T-helper 17 cell (primary cell): ENCODE data around the gene VAC14. TPM values are rescaled to one million over a fixed set of nuclear protein-coding genes. Genes with fewer than 3 reads are reported as not detected.
A peak's percentile ranks its signal among the peaks of the same experiment; 100 is the strongest.

Source experiments
- ATAC-seq: fragments of 150-1000 bp; cut with Tn5 transposase; 2 replicates; pipeline ENCODE4 v1.10.0; 2021; ENCODE audit warnings: mild to moderate bottlenecking, moderate library complexity
- DNase-seq, 3 donors: peaks; one replicate each; pipeline versions ENCODE4 v3.0.0 to v3.0.0-alpha.2; 2020 to 2021
- H3K9me3 ChIP-seq: one replicate; pipeline ENCODE4 v1.7.0; 2013; ENCODE audit warnings: low read length, mild to moderate bottlenecking; ENCODE audit not compliant: control insufficient read depth, poor library complexity, severe bottlenecking
- H3K27ac Mint-ChIP-seq: one replicate; pipeline ENCODE4 v1.8.0; 2022; ENCODE audit warnings: mild to moderate bottlenecking, moderate library complexity, mixed read lengths
- H3K27me3 Mint-ChIP-seq: one replicate; pipeline ENCODE4 v1.8.0; 2022; ENCODE audit warnings: mixed read lengths
- H3K36me3 Mint-ChIP-seq: one replicate; pipeline ENCODE4 v1.8.0; 2022; ENCODE audit warnings: low read depth, mixed read lengths
- H3K4me1 Mint-ChIP-seq: one replicate; pipeline ENCODE4 v1.8.0; 2022; ENCODE audit warnings: mild to moderate bottlenecking, mixed read lengths
- H3K4me3 Mint-ChIP-seq: one replicate; pipeline ENCODE4 v1.8.0; 2022; ENCODE audit warnings: mild to moderate bottlenecking, moderate library complexity, mixed read lengths
- total RNA-seq, 4 donors: library from RNA in 2 of 4; stranded (reverse) in 2 of 4; gene quantifications; one replicate each; pipeline ENCODE4 v1.2.3 and lab custom pipeline; 2022 to 2026

VAC14 gene
- total RNA-seq, 2 donors from 2014 or later: 36.7 to 38.4 TPM

DNA sequence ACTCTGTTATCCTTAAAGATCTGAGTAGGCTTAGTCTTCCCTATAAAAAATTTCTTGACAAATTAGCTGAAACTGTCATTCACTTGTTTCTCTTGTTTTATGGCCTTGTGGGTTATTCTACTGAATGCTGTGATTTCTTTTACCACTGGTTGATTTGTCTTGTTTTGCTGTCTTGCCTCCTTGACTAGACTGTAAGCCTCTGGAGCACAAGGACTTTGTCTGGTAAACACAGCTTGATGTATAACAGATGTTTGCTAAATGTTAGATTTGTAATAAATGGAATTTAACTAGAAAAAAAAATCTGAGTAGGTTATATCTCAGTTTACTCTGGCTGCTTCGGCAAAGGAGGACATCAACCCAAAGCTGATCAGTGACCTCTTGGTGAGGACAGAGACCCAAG is 21.6 kb downstream of the VAC14 start:
- Mint-ChIP-seq H3K4me1 (no peaks in the 10 kb centered on the region), H3K36me3 (peaks cover 18% of the 10 kb centered on the region), H3K27me3 (no peaks in the 10 kb centered on the region), H3K4me3 (no peak overlapping the region), H3K27ac (no peak overlapping the region)
- no peak for DNase-seq
- no peak for ATAC-seq
- H3K9me3 ChIP-seq: no peaks in the 10 kb centered on the region

DNA sequence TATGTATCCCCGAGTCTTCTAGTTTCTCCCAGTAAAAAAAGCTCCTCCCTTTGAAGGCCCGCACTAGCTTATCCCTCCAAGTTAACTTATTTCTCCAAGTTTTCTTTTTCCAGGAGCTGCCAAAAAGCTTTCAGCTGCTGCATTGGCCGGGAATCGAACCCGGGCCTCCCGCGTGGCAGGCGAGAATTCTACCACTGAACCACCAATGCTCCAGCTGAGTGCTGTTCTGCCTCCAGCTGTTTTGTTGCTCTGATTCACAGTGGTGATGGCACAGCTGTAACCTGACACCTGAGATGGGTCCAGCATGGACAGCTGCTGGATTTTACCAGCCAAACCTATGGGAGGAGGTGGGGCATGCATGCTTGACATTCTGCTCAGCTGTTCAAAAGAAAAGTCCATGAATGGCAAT is 22.1 kb downstream of the VAC14 start:
- no peaks in the 10 kb centered on the region for H3K9me3 ChIP-seq
- Mint-ChIP-seq H3K4me3 (no peak overlapping the region), H3K4me1 (no peaks in the 10 kb centered on the region), H3K27me3 (no peaks in the 10 kb centered on the region), H3K27ac (no peak overlapping the region), H3K36me3 (peaks cover 16% of the 10 kb centered on the region)
- DNase-seq (no peak), ATAC-seq (no peak)

DNA sequence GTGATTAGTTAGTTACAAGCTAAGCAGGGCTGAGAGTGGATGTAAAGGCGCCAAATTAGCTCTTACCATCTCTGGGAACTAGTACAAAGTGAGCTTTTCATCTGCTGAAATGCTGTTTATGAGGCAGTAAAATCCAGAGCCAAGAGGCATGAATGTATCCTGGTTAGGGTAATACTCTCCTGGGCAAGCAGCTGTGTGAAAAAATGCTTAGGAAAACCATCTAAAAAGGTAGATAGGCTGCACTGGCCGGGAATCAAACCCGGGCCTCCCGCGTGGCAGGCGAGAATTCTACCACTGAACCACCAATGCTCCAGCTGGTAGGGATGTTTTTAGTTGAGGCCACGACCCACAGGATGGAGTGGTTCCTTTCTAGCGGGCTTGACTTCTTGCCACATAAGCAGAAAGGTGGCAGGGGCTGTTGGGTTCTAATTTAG is 23.0 kb downstream of the VAC14 start:
- Mint-ChIP-seq H3K4me1 (no peaks in the 10 kb centered on the region), H3K27ac (no peak overlapping the region), H3K4me3 (no peak overlapping the region), H3K27me3 (no peaks in the 10 kb centered on the region), H3K36me3 (peaks cover 12% of the 10 kb centered on the region)
- no peaks in the 10 kb centered on the region for H3K9me3 ChIP-seq
- ATAC-seq (no peak), DNase-seq (no peak)

- Mint-ChIP-seq H3K4me1 (no peaks in the 10 kb centered on the region), H3K36me3 (peaks cover 12% of the 10 kb centered on the region), H3K4me3 (no peak overlapping the region), H3K27me3 (no peaks in the 10 kb centered on the region), H3K27ac (no peak overlapping the region)
- ATAC-seq (no peak), DNase-seq (no peak)
- no peaks in the 10 kb centered on the region for H3K9me3 ChIP-seq
These were observed 23.5 kb downstream of the VAC14 start for GRCh38 chr16:70777496-70777895.

GRCh38 chr16:70775399-70775798 is 25.6 kb downstream of the VAC14 start:
- Mint-ChIP-seq H3K4me3 (peak overlapping the region; percentile 59), H3K36me3 (peaks cover 7% of the 10 kb centered on the region), H3K27me3 (no peaks in the 10 kb centered on the region), H3K4me1 (no peaks in the 10 kb centered on the region), H3K27ac (peak overlapping the region; percentile 68)
- ATAC-seq (no peak), DNase-seq (no peak)
- H3K9me3 ChIP-seq: no peaks in the 10 kb centered on the region

DNA sequence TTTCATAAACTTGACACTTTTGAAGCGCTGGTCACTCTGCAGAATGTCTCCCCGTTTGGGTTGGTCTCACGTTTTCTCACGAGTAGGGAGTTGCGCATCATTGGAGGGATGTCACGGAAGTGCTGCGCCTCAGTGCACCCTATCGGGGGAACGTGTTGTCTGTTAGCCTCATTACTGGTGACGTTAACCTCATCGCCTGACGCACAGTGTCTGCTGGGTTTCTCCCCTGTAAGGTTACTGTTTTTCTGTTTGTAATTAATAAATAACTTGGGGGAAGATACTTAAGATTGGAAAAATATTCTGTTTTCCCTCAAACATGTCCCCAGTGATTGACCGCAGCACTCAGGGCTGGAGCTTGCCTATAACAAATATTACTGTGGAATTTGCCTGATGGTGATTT is 26.7 kb downstream of the VAC14 start:
- Mint-ChIP-seq H3K4me1 (peaks cover 2% of the 10 kb centered on the region), H3K36me3 (peaks cover 7% of the 10 kb centered on the region), H3K4me3 (no peak overlapping the region), H3K27me3 (no peaks in the 10 kb centered on the region), H3K27ac (no peak overlapping the region)
- ATAC-seq: no peak
- H3K9me3 ChIP-seq: no peaks in the 10 kb centered on the region
- DNase-seq: no peak

- H3K4me3 Mint-ChIP-seq: no peak overlapping the region
- DNase-seq (no peak), ATAC-seq (no peak)
- no peaks in the 10 kb centered on the region for H3K9me3 ChIP-seq
- peaks cover 2% of the 10 kb centered on the region for H3K4me1 Mint-ChIP-seq
- no peaks in the 10 kb centered on the region for H3K27me3 Mint-ChIP-seq
- H3K27ac Mint-ChIP-seq: no peak overlapping the region
- peaks cover 5% of the 10 kb centered on the region for H3K36me3 Mint-ChIP-seq
These were observed 28.5 kb downstream of the VAC14 start for GRCh38 chr16:70772493-70772892.

DNA sequence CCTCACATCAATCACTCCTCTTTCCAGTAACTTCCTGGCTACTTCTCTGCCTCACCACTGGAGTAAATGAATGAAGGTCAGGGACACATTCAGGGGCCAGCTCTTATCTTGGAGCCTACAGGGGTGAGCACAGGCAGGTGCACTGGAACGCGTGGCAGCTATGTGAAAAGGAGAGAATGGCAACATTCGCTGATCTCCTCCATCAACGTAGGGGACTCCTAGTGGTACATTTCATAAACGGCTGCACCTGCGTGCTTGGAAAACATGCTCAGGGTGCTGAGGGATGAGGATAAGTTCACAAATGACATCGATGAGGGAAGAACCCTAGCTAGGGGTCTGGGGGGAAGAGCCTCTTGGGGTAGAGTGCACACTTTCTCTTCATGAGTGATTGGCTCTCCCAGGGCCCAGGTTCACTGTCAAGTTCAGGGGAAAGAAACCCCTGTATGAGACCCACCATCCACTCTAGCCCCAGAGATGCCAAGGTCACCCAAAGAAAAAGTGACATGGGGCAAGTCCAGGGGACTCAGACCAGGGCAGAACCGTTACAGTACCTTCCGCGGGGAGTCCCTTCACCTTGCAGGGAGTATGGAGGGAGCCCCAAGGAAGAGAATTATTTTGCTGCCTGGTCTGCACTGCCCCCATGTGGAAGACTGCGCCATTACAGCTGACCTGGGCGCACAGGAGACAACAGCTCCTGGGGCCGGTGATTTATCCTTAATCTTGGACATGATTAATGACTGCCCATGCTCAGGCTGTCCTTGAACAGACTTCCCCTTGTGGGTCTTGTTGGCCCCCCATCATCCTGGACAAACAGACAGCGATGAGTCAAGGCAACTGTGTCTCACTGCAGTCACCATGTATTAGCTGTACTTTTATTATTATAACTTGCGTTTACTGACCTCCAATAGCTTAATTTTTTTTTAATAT is 30.1 kb downstream of the VAC14 start:
- DNase-seq (peak in 2 of 3 donors; percentile 25 to 44), ATAC-seq (peak; percentile 70)
- Mint-ChIP-seq H3K4me3 (no peak overlapping the region), H3K27ac (no peak overlapping the region), H3K4me1 (peaks cover 2% of the 10 kb centered on the region), H3K27me3 (no peaks in the 10 kb centered on the region), H3K36me3 (peaks cover 2% of the 10 kb centered on the region)
- no peaks in the 10 kb centered on the region for H3K9me3 ChIP-seq

- H3K4me1 Mint-ChIP-seq: peaks cover 2% of the 10 kb centered on the region
- H3K9me3 ChIP-seq: no peaks in the 10 kb centered on the region
- H3K36me3 Mint-ChIP-seq: peaks cover 2% of the 10 kb centered on the region
- H3K27ac Mint-ChIP-seq: no peak overlapping the region
- no peaks in the 10 kb centered on the region for H3K27me3 Mint-ChIP-seq
- no peak overlapping the region for H3K4me3 Mint-ChIP-seq
- DNase-seq (no peak), ATAC-seq (no peak)
These were observed 30.7 kb downstream of the VAC14 start for GRCh38 chr16:70770291-70770625.

- Mint-ChIP-seq H3K4me3 (no peak overlapping the region), H3K27ac (no peak overlapping the region), H3K27me3 (no peaks in the 10 kb centered on the region), H3K36me3 (peaks cover 2% of the 10 kb centered on the region), H3K4me1 (peaks cover 2% of the 10 kb centered on the region)
- no peaks in the 10 kb centered on the region for H3K9me3 ChIP-seq
- DNase-seq (no peak), ATAC-seq (no peak)
These were observed 31.2 kb downstream of the VAC14 start for GRCh38 chr16:70769761-70770160.

DNA sequence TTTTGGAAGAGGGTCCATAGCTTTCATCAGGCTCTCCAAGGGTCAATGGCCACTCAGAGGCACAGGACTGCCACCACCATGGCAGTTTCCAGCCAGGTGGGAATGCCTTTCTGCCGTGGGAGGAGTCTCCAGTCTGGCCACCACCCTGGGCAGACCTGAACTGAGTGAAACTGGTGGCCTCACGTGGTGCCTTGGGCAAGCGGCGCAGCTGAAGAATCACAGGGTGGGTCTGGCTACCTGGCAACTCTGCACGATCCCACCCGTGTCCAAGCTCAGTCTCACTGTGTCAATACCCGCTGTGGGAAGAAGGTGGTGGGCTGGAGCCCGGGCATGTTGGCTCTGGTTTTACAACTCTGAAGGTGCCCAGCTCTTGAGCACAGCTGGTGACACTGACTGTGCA is 31.8 kb downstream of the VAC14 start:
- Mint-ChIP-seq H3K4me3 (no peak overlapping the region), H3K27ac (no peak overlapping the region), H3K36me3 (no peaks in the 10 kb centered on the region), H3K27me3 (no peaks in the 10 kb centered on the region), H3K4me1 (peaks cover 2% of the 10 kb centered on the region)
- H3K9me3 ChIP-seq: no peaks in the 10 kb centered on the region
- no peak for DNase-seq
- no peak for ATAC-seq

DNA sequence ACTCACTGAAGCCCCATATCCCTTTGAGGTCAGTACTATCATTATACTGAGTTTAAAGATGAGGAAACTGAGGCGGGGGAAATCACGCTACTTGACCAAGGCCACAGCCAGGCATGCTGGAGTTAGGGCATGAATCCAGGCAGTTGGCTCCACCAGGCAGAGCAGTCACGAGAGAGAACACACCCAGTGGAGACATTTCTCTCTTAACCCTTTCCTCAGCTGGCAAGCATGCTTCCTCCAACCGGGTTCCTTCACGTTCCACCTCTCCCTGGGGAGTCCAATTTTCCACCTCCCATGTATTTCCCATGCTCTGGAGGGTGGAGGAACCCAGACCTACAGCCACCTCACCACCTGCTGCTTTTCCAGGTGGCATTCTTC is 32.8 kb downstream of the VAC14 start:
- H3K9me3 ChIP-seq: no peaks in the 10 kb centered on the region
- no peaks in the 10 kb centered on the region for H3K36me3 Mint-ChIP-seq
- DNase-seq: no peak
- H3K27me3 Mint-ChIP-seq: no peaks in the 10 kb centered on the region
- H3K27ac Mint-ChIP-seq: no peak overlapping the region
- no peak for ATAC-seq
- H3K4me1 Mint-ChIP-seq: peaks cover 2% of the 10 kb centered on the region
- no peak overlapping the region for H3K4me3 Mint-ChIP-seq

GRCh38 chr16:70767377-70768202 is 33.4 kb downstream of the VAC14 start:
- no peak overlapping the region for H3K27ac Mint-ChIP-seq
- H3K4me1 Mint-ChIP-seq: peaks cover 2% of the 10 kb centered on the region
- DNase-seq: no peak
- H3K36me3 Mint-ChIP-seq: no peaks in the 10 kb centered on the region
- no peak overlapping the region for H3K4me3 Mint-ChIP-seq
- H3K27me3 Mint-ChIP-seq: no peaks in the 10 kb centered on the region
- H3K9me3 ChIP-seq: no peaks in the 10 kb centered on the region
- ATAC-seq: no peak
